Right lobe of liver (tissue), 4 donors: Measurements from ENCODE around the gene COPS7A.

Experiments
- CTCF ChIP-seq, 4 donors: fragments of 200-600 bp in 3 of 4; fragments of 450-650 bp in 1 of 4; IDR thresholded peaks; one replicate each; pipeline versions ENCODE4 v1.5.1 to v1.8.0; 2016 to 2022; ENCODE audit warnings: antibody characterized with exemption in 4 of 4, mild to moderate bottlenecking in 2 of 4
- POLR2A ChIP-seq: fragments of 450-650 bp; IDR thresholded peaks from one replicate; pipeline ENCODE4 v1.6.1; 2017; ENCODE audit warnings: antibody characterized with exemption, mild to moderate bottlenecking
- donor health status: DM: no; HTN: no; CAD: no.
- donor health status: DM: no; HTN: no; CAD: no.
- donor health status: DM: no; HTN: yes; CAD: no.

- TF ChIP-seq POLR2A (no peak), CTCF (IDR thresholded peaks at IDR 0.05) (no peak)
These were observed 30.0 kb upstream of the COPS7A start for GRCh38 chr12:6693832-6694355.
